GM10847 (cell line): ENCODE data around the gene NSG2.

ENCODE experiments used
- POLR2A ChIP-seq: IDR thresholded peaks from 2 replicates; pipeline ENCODE4 v1.6.1; 2011; ENCODE audit not compliant: insufficient read length; ENCODE audit errors: extremely low read depth

NSG2 gene

GRCh38 chr5:174155281-174155680, 109.8 kb downstream of the NSG2 start:
- TF ChIP-seq POLR2A = no peak

GRCh38 chr5:174155706-174156105, 110.2 kb downstream of the NSG2 start:
- TF ChIP-seq POLR2A = no peak

GRCh38 chr5:174157048-174157447, 111.5 kb downstream of the NSG2 start:
- TF ChIP-seq POLR2A = no peak
